ENCODE data around the gene DNAJB14.
"Not testable (repeated sequence)": the region's sequence is repeated elsewhere in the genome, so short reads cannot be mapped to it uniquely, and the experiment has no call there.

DNAJB14 gene

DNA sequence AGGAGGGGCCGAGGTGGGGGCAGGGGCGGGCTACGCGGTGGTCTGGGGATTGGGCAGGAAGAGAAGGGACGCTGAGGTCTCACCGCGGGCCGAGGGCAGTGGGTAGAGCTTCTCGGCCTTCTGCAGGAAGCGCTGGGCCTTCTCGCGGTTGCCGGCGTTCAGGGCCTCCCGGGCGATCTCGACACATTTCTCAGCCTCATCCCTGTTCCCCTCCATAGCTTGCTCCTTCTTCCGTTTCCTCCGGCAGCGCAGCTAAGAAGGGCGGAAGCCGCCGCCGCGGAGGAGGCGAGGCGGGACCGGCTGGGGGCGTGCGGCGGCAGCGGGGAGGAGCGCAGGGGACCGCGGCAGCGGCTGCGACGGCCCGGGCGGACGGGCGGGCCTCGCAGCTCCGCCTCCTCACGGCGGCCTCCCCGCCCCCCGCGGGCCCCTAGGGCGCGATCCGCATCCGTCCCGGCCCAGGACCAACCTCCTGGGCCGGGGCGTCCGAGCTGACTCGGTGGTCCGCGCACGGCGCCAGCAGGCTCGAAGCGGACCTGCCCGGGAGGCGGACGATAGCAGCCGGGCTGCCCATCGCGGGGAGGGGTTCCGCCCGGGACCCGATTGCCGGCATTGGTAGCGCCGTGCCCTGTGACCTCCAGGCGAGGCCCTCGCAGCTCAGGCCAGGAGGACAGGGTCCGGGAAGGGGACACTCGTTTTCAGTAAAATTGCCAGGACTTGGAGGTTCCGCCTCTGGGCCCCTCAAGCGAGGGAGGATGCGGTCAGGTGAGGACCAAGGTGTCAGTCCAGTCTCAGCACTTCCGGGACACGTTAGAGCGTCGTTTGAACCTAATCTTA is at the start of gene DNAJB14:
Gene DNAJB14, minus strand, starts transcription at position 263 of the 834 bp plus-strand sequence. Its CDS starts 47 bp downstream, at position 216.
- DNase-seq = peak; percentile 81

DNA sequence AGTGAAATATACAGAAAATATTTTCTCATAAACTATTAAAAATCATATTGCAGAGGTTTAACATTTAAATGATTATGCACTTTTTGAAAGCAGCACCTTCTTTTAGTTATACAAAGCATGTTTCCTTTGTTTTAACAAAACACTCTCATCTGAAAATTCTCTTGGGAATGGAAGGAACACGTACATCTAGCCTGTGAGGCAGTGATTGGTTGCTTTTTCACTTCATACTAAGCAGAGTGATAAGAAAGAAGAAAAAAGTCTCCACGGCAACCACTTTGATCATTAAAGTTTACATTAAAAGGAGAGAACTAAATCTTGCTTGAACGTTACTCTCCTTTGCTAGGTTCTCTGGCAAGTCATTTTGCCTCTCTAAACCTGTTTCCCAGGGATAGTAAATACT is 45.3 kb upstream of the DNAJB14 start:
- no peak for DNase-seq

DNA sequence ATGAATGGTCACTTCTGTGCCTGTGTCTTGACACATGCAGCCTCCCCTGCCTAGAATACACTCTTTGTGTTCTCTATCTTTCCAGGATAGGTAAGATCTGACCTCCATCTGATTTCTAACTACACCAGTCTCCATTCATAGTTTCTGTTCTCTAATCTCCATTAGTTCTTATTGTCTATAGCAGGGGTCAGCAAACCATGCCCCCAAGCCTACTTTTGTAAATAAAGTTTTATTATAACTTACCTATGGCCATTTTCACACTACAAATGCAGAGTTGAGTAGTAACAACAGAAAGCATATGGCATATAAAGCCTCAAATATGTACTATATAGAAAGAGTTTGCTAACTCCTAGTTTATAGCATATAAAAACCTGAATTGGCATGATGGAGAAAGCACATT is 41.3 kb upstream of the DNAJB14 start:
- no peak for DNase-seq

DNA sequence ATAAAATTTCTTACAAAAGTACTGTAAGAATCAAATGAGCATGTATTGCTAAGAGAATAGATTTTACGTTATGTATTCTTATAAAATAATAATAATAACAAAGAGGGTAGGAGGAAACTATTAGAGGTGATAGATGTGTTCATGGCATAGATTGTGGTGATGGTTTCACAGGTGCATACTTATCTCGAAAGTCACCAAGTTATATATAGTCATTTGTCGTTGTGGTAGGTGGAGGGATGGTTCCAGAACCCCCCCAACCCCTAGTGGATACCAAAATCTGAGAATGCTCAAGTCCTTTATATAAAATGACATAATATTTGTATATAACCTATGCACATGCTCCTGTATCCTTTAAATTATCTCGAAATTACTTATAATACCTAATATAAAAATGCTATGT is 40.4 kb upstream of the DNAJB14 start:
- DNase-seq = no peak

DNA sequence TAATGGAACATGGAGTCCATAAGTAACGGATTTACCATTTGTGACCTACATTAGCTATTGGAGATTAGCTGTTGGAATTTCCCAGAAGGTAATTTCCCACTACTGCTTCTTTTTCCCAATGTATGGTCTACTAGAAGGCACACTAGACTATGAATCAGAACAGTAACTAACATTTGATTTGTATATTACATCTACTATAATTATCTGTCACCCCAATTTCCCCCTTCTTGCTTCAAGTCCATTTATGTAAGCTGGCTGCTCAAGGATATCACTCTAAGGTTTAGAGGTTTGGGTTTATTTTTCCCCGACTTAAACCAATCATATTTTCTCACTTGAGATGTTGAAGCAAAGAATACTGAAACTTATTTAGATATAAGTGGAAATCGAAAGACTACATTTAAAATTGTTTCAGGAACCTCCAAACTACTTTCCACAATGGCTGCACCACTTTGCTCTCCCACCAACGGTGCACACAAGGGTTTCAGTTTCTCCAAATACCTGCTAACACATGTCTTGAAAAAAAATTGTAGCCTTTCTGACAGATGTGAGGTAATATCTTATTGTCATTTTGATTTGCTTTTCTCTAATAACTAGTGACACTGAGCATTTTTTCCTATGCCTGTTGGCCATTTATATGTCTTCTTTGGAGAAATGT is 37.0 kb upstream of the DNAJB14 start:
- no peak for DNase-seq

DNA sequence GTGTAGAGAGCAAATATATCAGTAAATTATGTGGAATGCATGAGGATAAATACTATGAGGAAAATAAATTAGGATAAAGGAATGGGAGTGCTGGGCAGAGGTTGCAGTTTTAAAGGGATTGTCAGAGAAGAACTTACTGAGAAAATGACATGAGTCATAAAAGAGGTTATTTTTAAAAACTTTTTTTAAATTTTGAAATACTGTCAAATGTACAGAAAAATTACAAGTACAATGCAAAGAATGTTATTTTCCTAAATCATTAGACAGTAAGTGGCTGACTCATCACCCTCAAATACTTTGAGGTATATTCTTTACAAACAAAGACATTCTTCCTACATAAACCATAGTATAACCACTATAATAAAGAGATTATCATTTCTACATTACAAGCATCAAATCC is 33.5 kb upstream of the DNAJB14 start:
- DNase-seq = no peak

DNA sequence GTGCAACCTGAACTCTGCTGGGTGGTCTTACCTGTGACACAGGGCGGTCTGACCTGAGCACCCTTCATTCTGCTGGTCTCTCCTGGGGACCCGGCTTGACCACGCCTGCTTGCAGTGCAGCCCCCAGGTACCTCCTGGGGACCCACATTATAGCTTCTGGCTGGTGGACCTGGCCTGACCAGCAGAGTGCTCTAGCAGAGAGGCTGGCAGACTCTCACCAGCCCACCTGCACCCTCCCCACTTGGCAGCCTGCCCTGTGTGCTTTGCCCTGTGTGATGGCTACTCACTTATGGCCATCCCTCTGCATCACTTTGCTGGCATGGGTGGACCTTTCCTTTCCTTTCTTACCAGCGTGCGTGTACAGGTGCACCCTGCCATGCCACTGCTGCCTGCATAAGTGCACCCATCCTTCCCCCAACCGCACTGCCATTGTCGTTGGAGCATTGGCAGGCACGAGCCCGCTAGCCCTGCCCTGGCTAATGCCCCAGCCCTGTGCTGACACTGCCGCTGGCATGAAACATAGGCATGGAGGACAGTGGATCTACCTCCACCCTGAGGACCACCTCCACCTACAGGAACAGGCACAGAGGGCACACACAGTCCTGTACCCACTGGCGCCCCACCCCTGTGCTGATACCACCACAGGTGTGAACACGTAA is 25.2 kb upstream of the DNAJB14 start:
- no peak for DNase-seq

DNA sequence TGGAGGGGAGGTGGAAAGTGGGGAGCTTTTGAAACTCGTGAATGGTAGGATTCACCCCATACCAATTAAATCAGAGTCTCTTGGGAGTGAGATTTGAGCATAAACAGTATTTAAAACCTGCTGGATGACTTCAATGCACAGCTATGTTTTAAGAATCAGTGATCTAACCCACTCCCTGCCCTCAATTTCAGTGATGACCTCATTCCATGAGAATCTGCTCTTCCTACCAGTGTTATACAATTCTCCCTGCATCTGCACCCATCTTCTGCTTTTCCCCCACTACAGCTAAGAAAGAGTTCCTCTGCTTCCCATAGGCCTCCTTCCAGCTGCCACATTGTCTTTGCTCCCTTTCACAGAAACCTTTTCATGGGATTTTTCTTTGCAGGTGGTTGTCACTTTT is 21.9 kb upstream of the DNAJB14 start:
- no peak for DNase-seq

DNA sequence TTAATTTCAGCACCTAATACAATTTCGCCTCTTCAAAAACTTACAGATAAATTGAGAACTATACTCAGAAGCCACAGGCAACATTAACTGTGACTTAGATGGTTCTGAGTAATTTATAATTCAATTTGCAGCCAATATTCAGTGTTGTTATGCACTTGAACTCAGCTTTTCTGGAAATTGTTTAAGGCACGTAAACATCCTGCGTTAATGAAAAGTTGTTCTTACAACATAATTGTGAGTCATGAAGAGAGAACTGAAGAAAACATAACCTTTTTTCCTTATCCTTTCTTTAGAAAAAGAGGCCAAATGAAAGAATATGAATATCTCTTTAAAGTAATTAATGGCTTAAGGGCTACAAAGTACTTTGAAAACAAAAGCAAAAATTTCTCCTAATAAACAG is 20.3 kb upstream of the DNAJB14 start:
- no peak for DNase-seq

DNA sequence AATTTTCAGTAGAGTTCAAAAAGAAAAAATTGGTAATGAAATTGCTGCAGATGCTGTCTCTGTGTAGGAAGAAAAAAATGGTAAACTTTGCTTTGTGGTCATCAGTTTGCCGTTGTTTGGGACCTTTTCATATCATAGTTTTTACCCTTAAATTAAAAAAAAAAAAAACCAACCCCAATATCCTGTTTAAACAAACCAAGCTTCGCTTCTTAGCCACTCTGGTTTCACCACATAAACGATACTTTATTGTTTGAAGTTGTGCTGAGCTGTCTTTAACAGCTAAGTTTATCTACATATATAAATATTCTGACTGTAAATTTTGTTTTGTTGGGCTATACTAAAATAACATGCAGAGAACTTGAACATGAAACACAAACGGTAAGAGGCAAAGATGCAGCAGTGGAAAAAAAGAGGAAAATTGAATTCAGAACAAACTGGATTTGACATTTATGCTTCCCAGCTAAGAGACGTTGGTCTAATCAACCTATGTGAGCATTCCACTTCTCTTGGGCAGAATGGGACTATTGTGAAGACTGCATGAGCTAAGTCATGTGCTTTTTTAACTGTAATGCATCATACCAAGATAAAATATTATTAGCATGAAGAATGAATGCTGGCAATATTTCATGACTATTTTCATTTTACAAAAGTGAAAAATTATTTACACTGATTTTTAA is 19.4 kb upstream of the DNAJB14 start:
- DNase-seq = no peak

DNA sequence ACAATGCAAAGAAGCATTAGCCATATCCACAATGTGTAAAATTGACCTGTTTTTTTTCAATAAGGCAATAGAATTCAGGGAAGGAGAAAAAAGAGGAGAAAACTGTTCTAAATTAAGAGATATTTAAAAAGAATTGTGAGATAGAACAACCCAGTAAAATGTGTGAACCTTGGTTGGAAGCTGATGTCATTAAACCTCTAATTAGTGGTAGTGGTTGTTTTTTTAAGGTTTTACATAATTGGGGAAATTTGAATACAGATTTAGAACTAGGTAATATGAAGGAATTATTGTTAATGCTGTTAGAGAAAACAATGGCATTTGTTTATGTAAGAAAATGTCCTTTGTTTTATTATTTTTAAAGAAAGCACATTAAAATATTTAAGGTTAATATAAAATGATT is 18.8 kb upstream of the DNAJB14 start:
- no peak for DNase-seq

DNA sequence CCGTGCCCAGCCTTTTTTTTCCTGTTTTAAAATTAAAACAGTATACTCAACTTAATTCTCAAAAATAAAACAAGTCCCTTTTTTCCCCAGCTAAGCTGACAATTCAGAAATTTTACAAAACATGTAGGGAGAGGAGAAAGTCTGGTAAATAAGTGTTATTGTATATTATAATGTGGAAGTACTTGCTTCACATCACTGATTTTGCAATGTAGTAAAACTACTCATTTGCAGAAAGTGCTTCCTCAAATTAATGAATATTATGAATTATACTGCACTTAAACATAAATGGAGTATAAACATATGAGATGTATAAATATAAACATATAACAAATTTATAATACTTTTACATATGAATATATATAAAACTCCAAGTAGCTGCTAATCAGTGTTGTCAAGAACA is 15.3 kb upstream of the DNAJB14 start:
- no peak for DNase-seq

DNA sequence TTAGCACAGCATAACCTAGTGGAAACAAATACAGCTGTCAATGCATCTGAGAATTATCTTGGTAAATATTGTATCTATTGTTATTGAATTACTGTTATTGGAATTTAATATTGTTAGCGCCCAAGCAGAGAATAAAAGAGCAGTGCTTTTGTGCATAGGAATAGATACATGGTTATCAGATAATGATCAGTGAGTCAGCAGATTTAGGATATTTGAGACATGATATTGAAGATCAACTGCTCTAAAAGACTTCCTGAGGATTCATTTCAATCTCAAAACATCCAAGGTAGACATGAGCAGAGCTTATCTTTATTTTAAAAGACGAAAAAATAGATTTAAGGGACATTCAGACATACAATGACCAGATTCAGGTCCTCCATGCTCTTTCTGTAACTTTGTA is 14.2 kb upstream of the DNAJB14 start:
- no peak for DNase-seq

DNA sequence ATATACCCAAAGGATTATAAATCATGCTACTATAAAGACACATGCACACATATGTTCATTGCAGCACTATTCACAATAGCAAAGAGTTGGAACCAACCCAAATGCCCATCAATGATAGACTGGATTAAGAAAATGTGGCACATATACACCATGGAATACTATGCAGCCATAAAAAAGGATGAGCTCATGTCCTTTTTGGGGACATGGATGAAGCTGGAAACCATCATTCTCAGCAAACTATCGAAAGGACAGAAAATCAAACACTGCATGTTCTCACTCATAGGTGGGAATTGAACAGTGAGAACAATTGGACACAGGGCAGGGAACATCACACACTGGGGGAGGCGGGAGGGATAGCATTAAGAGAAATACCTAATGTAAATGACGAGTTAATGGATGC is 11.8 kb upstream of the DNAJB14 start:
- DNase-seq = not testable (repeated sequence)

DNA sequence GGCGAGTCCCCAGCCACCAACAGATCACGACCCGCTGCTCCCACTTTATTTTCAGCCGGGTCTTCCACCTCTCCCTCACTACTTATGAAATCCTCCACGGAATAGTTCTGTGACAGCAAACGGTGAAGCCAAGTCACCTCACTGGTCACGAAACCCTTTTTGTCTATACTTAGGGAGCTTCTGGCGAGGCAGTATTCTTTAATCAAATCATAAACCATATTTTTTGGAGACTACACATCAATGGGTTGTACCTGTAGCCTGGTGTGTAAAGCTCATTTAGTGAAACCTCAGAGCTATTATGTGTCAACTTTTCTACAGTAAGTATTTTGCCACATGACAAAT is 4.5 kb upstream of the DNAJB14 start:
- no peak for DNase-seq

DNA sequence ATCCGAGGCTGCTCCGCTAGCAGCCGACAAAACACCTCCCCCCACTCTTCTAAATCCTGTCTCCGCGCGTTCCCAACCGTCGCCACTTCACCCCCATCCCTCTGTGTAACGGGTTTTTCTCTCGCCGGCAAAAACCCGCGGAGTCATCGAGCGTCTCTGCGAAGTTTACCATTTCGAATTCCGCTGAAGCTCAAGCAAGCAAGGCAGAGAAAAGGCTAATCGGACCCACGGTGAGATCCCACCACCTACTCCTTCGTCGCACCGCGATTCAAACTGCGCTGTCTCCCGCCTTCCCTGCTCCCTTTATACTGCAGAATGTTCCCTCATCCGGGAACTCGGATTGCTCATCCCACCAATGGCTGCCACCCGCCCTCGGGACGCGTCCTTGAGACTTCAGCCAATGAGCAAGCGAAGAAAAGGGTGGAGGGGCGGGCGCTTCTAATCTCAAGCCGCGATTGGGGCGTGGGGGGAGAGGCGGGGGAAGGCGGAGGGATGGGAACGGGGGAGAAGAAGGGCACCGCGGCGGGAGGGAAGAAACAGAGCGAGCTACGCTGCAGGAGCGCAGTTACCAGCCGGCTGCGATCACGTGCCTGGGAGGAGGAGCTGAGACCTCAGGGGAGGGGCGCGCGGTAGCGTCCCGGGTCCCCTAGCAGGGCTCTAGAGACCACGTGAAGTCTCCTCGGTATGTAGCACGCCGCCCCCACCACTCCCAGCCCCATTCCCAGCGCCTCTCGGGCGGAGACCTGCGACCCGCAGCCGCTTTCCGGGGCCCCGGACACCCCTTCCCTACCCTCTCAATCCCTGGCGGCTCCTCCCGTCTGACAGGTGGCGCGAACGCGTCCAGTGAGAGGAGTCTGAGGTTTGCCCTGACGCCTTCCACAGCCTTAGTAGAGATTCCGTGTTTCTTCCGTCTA is 3.8 kb upstream of the DNAJB14 start, which contains the start of gene H2AZ1:
Gene H2AZ1, minus strand, starts transcription at position 277 of the 914 bp plus-strand sequence. Its CDS starts 105 bp downstream, at position 172.
- DNase-seq = peak; percentile 97

DNA sequence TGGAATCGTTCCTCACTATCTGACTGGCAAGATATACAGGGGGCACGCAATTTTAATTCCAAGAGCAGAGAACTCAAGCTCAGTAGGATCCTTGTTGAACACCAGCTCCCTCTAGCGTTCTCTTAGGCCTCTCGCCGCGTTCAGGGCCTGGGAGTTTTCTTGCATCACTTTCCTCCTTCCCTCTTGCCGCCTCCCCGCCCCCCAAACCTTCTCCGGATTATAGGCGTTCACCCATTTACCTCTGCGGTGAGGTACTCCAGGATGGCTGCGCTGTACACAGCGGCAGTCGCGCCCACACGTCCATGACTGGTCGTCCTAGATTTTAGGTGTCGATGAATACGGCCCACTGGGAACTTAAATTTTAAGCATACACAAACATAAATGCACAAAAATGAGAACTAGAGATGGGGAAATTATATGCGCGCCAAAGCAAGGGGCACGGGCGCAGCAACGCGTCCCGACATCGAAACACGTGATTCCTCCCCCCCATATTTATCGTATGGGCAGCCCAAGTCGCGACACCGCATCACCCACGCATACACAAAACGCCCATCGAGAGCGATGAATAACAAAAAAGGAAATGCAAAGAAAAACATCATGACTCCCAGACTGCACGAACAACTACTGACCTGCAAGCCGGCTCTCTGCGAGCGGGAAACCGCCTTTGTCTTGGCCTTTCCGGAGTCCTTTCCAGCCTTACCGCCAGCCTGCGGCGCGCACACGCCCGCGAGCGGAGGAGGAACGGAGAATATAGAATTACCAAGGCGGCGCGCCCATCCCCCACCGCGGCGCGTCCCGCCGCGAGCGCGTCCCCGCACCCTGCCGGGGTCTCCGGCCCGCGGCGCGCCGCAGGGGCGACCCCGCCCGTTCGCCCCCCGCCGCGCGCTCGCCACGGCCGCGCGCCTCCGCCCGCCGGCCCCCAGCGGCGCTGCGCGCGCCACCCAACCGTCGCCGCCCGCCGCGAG is 2.9 kb upstream of the DNAJB14 start:
- DNase-seq = peak; percentile 88

DNA sequence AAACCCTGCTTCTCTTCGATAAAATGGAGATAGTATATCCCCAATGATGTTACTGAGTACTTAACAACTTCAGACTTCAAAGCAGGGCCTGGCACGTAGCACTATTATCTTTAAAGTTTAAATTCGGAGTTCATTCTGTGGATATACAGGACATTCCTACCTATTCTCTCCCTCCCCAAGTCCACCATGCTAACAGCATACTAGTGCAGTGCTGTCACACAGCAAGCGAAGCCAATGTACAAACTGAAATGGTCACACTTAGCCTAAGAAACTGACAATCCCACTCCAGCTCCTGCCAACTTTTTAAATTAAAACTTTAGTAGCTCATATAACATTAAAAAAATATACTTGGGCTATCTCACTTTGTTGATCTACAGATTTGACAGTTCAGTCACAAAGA is 1.2 kb upstream of the DNAJB14 start:
- DNase-seq = no peak

DNA sequence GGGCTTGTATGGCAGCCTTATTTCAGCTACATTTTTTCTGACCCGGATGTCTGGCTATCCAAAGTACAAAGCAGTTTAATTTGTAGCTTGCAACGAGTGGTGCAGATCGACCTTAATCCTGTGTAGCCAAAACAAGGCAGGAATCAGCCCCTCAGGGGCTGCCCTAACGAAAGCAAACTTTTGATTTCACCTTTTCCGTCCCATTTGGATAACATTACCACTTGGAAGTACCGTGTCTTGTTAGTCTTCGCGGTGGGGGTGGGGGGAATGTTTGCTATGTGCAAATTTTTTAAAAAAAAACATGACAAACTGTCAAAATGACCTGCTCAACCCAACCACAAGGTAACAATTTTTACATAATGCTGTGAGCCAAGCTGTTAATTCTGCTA is 766 bp upstream of the DNAJB14 start:
- DNase-seq = no peak

DNA sequence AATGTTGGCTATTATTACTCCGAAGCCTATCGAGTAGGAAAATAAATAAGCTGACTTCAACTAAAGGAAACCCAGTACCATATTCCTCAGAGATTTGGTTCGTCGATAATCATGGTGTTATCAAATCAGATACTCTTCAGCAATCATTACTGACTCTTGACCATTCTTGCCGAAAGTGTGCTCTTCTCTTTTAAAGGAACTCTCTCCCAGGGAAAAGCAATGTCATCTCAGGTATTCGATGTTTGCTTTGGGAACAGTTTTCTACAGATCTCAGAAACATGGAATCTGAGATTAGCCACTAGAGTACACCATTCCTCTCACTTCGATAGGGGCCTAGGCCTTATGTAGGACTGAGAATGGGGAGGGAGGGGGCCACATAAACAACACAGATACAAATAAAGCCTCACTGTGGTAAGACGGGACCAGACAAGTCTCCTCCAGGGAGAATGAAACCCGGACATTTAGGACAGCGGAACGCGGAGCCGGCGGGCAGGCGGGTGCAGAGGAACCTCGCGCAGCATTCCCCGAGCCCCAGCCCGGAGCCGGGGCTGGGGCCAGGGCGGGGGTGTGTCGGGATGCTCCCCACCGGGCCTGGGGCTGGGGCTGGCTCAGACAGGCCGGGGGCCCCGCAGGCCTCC is 581 bp downstream of the DNAJB14 start:
- DNase-seq = no peak
